Natural killer cell (primary cell): ENCODE data around the gene SLC12A7. TPM values are rescaled to one million over a fixed set of nuclear protein-coding genes. Genes with fewer than 3 reads are reported as not detected.

Source experiments
- ATAC-seq, 3 donors: fragments of 150-1000 bp in 2 of 3; fragments of 200-7000 bp in 1 of 3; cut with Tn5 transposase; 1 replicate in 1 of 3; 2 replicates in 2 of 3; pipeline ENCODE4 v1.10.0; 2021; ENCODE audit warnings: mild to moderate bottlenecking in 2 of 3, moderate library complexity in 2 of 3
- DNase-seq, 2 donors: peaks; one replicate each; pipeline versions ENCODE4 v3.0.0 to v3.0.0-alpha.2; 2013 to 2021; ENCODE audit warnings: mixed read lengths in 1 of 2
- H3K27ac ChIP-seq: one replicate; pipeline ENCODE4 v1.5.1; 2013; ENCODE audit warnings: mild to moderate bottlenecking, low read length
- H3K27me3 ChIP-seq: one replicate; pipeline ENCODE4 v1.6.1; 2013; ENCODE audit warnings: low read length; ENCODE audit not compliant: control insufficient read depth, insufficient read depth
- H3K36me3 ChIP-seq: one replicate; pipeline ENCODE4 v1.6.1; 2013; ENCODE audit warnings: low read length; ENCODE audit not compliant: control insufficient read depth, insufficient read depth
- H3K4me1 ChIP-seq: one replicate; pipeline ENCODE4 v1.6.1; 2013; ENCODE audit warnings: low read length; ENCODE audit not compliant: control insufficient read depth, insufficient read depth
- H3K4me3 ChIP-seq: one replicate; pipeline ENCODE4 v1.5.1; 2013; ENCODE audit warnings: low read length
- H3K9me3 ChIP-seq: one replicate; pipeline ENCODE4 v1.6.1; 2013; ENCODE audit warnings: low read length; ENCODE audit not compliant: control insufficient read depth, insufficient read depth
- H3K27ac Mint-ChIP-seq, 2 donors: one replicate each; pipeline ENCODE4 v1.8.0; 2022; ENCODE audit warnings: mild to moderate bottlenecking in 2 of 2, mixed read lengths in 2 of 2, moderate library complexity in 1 of 2
- H3K27me3 Mint-ChIP-seq, 2 donors: one replicate each; pipeline ENCODE4 v1.8.0; 2022; ENCODE audit warnings: low read depth in 2 of 2, mixed read lengths in 2 of 2
- H3K36me3 Mint-ChIP-seq: one replicate; pipeline ENCODE4 v1.8.0; 2022; ENCODE audit warnings: mixed read lengths
- H3K4me1 Mint-ChIP-seq, 2 donors: one replicate each; pipeline ENCODE4 v1.8.0; 2022; ENCODE audit warnings: mixed read lengths in 2 of 2
- H3K4me3 Mint-ChIP-seq: one replicate; pipeline ENCODE4 v1.8.0; 2022; ENCODE audit warnings: mild to moderate bottlenecking, moderate library complexity, mixed read lengths
- H3K9me3 Mint-ChIP-seq, 2 donors: one replicate each; pipeline ENCODE4 v1.8.0; 2022; ENCODE audit warnings: mixed read lengths in 2 of 2
- CTCF ChIP-seq: fragments of 200-600 bp; IDR thresholded peaks from one replicate; pipeline ENCODE4 v1.8.0; 2022; ENCODE audit warnings: antibody characterized with exemption
- WGBS: methylation state at CpG from one replicate; pipeline ENCODE4 v1.1.7; 2013; ENCODE audit warnings: missing lambda C conversion rate; ENCODE audit not compliant: insufficient coverage; 5-methylcytosine and 5-hydroxymethylcytosine counted together
- intact Hi-C: fragments of 100-400 bp; cut with micrococcal nuclease; formaldehyde crosslinking; loops from one replicate; pipeline ENCODE4 v1.14.2; 2022
- total RNA-seq, 4 donors: library from RNA; stranded (reverse); fragments of 120-200 nt in 1 of 4; gene quantifications; one replicate each; pipeline versions ENCODE4 v1.2.3 to v1.2.4, GENCODE V29; 2013 to 2022

Gene SLC12A7
- total RNA-seq, 3 donors from 2014 or later (not counting 1 experiment from before 2014, with no cell fraction given), result 53.2 to 92.5 (median 81.3) TPM

- no peaks in the 10 kb centered on the region for H3K27me3 Mint-ChIP-seq
- no peak overlapping the region for H3K4me3 Mint-ChIP-seq
- TF ChIP-seq CTCF, result no peak
- intact Hi-C loops, result no loop called here
- WGBS, result 71% methylated on average over 8 of the region's 10 CpGs
- DNase-seq (no peak), ATAC-seq (no peak)
- Histone ChIP-seq H3K36me3 (no peaks in the 10 kb centered on the region), H3K4me1 (no peaks in the 10 kb centered on the region), H3K9me3 (no peaks in the 10 kb centered on the region), H3K4me3 (no peak overlapping the region), H3K27me3 (peaks cover 2% of the 10 kb centered on the region), H3K27ac (no peak overlapping the region)
- no peak overlapping the region for H3K27ac Mint-ChIP-seq
- no peaks in the 10 kb centered on the region for H3K36me3 Mint-ChIP-seq
- H3K4me1 Mint-ChIP-seq, result peaks cover 0 to 8% of the 10 kb centered on the region in 2 donors
- H3K9me3 Mint-ChIP-seq, result no peaks in the 10 kb centered on the region
Measured at GRCh38 chr5:1030801-1031271, 81.0 kb downstream of the SLC12A7 start.

- ATAC-seq (no peak), DNase-seq (no peak)
- Histone ChIP-seq H3K27ac (no peak overlapping the region), H3K9me3 (no peaks in the 10 kb centered on the region), H3K36me3 (no peaks in the 10 kb centered on the region), H3K27me3 (peaks cover 2% of the 10 kb centered on the region), H3K4me3 (no peak overlapping the region), H3K4me1 (no peaks in the 10 kb centered on the region)
- Mint-ChIP-seq H3K36me3 (no peaks in the 10 kb centered on the region), H3K4me3 (no peak overlapping the region), H3K9me3 (no peaks in the 10 kb centered on the region), H3K27ac (no peak overlapping the region), H3K27me3 (no peaks in the 10 kb centered on the region), H3K4me1 (peaks cover 0 to 6% of the 10 kb centered on the region in 2 donors)
- WGBS, result 73% methylated on average over 8 of the region's 10 CpGs
- intact Hi-C loops, result no loop called here
- TF ChIP-seq CTCF, result no peak
Measured at GRCh38 chr5:1029945-1030625, 81.8 kb downstream of the SLC12A7 start.

- no peaks in the 10 kb centered on the region for H3K4me1 Mint-ChIP-seq
- Histone ChIP-seq H3K27me3 (peaks cover 2% of the 10 kb centered on the region), H3K4me1 (no peaks in the 10 kb centered on the region), H3K27ac (no peak overlapping the region), H3K4me3 (no peak overlapping the region), H3K9me3 (no peaks in the 10 kb centered on the region), H3K36me3 (no peaks in the 10 kb centered on the region)
- no peak overlapping the region for H3K4me3 Mint-ChIP-seq
- no peaks in the 10 kb centered on the region for H3K9me3 Mint-ChIP-seq
- intact Hi-C loops, result no loop called here
- ATAC-seq (no peak), DNase-seq (no peak)
- TF ChIP-seq CTCF, result no peak
- H3K36me3 Mint-ChIP-seq, result no peaks in the 10 kb centered on the region
- no peaks in the 10 kb centered on the region for H3K27me3 Mint-ChIP-seq
- WGBS, result 82% methylated on average over 24 of the region's 24 CpGs
- H3K27ac Mint-ChIP-seq, result no peak overlapping the region
Measured at GRCh38 chr5:1029282-1029944, 82.5 kb downstream of the SLC12A7 start.
